Peyer's patch (tissue), 4 donors: Measurements from ENCODE around the gene NEK9.

ENCODE experiments used
- CTCF ChIP-seq, 6 experiments: fragments of 450-650 bp in 4 of 6; fragments of 200-600 bp in 2 of 6; sonication (generic) in 1 of 6; IDR thresholded peaks; one replicate each; pipeline ENCODE4 v1.5.1; 2017 to 2019; ENCODE audit warnings: antibody characterized with exemption in 6 of 6, mild to moderate bottlenecking in 3 of 6, moderate library complexity in 1 of 6
- POLR2A ChIP-seq, 2 donors: fragments of 450-650 bp; IDR thresholded peaks; one replicate each; pipeline ENCODE4 v1.5.1; 2017; ENCODE audit warnings: antibody characterized with exemption in 2 of 2, mild to moderate bottlenecking in 2 of 2, moderate library complexity in 2 of 2

GRCh38 chr14:75044752-75045151, 82.1 kb downstream of the NEK9 start:
- TF ChIP-seq CTCF (IDR thresholded peaks at IDR 0.05) (no peak), POLR2A (IDR thresholded peaks at IDR 0.05) (no peak)
